ENCODE results near the gene AGPAT3.

The AGPAT3 gene

GRCh38 chr21:43944078-43944633 is 79.1 kb downstream of the AGPAT3 start:
- no peak overlapping the region for H3K9ac ChIP-seq (ENCODE audit: low read depth, low read length)
- H3K4me3 ChIP-seq (ENCODE audit: low read length), result no peak overlapping the region
- H3K27ac ChIP-seq (ENCODE audit: low read depth, low read length), result no peak overlapping the region
- no peaks in the 10 kb centered on the region for H3K36me3 ChIP-seq (ENCODE audit: insufficient read depth, low read length)
- H3K4me1 ChIP-seq (ENCODE audit: insufficient read depth, low read length), result peaks cover 5% of the 10 kb centered on the region; the same call in 1 of the 2 replicates
- WGBS, result 85% methylated on average over 20 of the region's 20 CpGs
- H3K9me3 ChIP-seq (ENCODE audit: insufficient read depth, low read depth, low read length), result peaks cover under 1% of the 10 kb centered on the region; the same call in 1 of the 2 replicates
- H3K27me3 ChIP-seq (ENCODE audit: insufficient read depth, low read length), result no peaks in the 10 kb centered on the region

- Histone ChIP-seq H3K9ac (ENCODE audit: low read depth, low read length) (no peak overlapping the region), H3K9me3 (ENCODE audit: insufficient read depth, low read depth, low read length) (peaks cover 6% of the 10 kb centered on the region; the same call in 1 of the 2 replicates), H3K27ac (ENCODE audit: low read depth, low read length) (no peak overlapping the region), H3K4me3 (ENCODE audit: low read length) (no peak overlapping the region), H3K36me3 (ENCODE audit: insufficient read depth, low read length) (no peaks in the 10 kb centered on the region), H3K4me1 (ENCODE audit: insufficient read depth, low read length) (peaks cover 5% of the 10 kb centered on the region; the same call in 1 of the 2 replicates), H3K27me3 (ENCODE audit: insufficient read depth, low read length) (no peaks in the 10 kb centered on the region)
- WGBS, result 88% methylated on average over 12 of the region's 12 CpGs
Measured at GRCh38 chr21:43944757-43945156, 79.7 kb downstream of the AGPAT3 start.

- no peaks in the 10 kb centered on the region for H3K27me3 ChIP-seq (ENCODE audit: insufficient read depth, low read length)
- 92% methylated on average over 6 of the region's 6 CpGs for WGBS
Measured at GRCh38 chr21:43948740-43949498, 83.9 kb downstream of the AGPAT3 start.

GRCh38 chr21:43949499-43950208 is 84.6 kb downstream of the AGPAT3 start:
- Histone ChIP-seq H3K9me3 (ENCODE audit: insufficient read depth, low read depth, low read length) (peaks cover 6% of the 10 kb centered on the region; the same call in 1 of the 2 replicates), H3K27ac (ENCODE audit: low read depth, low read length) (no peak overlapping the region), H3K36me3 (ENCODE audit: insufficient read depth, low read length) (no peaks in the 10 kb centered on the region), H3K4me3 (ENCODE audit: low read length) (no peak overlapping the region), H3K27me3 (ENCODE audit: insufficient read depth, low read length) (no peaks in the 10 kb centered on the region), H3K4me1 (ENCODE audit: insufficient read depth, low read length) (peaks cover under 1% of the 10 kb centered on the region; the same call in 1 of the 2 replicates), H3K9ac (ENCODE audit: low read depth, low read length) (no peak overlapping the region)
- 94% methylated on average over 6 of the region's 7 CpGs for WGBS

More at GRCh38 chr21:43948740-43949498, 83.9 kb downstream of the AGPAT3 start:
- H3K9ac ChIP-seq (ENCODE audit: low read depth, low read length), result no peak overlapping the region
- H3K36me3 ChIP-seq (ENCODE audit: insufficient read depth, low read length), result no peaks in the 10 kb centered on the region
- H3K4me3 ChIP-seq (ENCODE audit: low read length), result no peak overlapping the region
- peaks cover 6% of the 10 kb centered on the region; the same call in 1 of the 2 replicates for H3K9me3 ChIP-seq (ENCODE audit: insufficient read depth, low read depth, low read length)
- no peak overlapping the region for H3K27ac ChIP-seq (ENCODE audit: low read depth, low read length)
- H3K4me1 ChIP-seq (ENCODE audit: insufficient read depth, low read length), result peaks cover 5% of the 10 kb centered on the region; the same call in 1 of the 2 replicates

GRCh38 chr21:43950481-43950880 is 85.5 kb downstream of the AGPAT3 start:
- H3K36me3 ChIP-seq (ENCODE audit: insufficient read depth, low read length), result no peaks in the 10 kb centered on the region
- H3K9me3 ChIP-seq (ENCODE audit: insufficient read depth, low read depth, low read length), result peaks cover 6% of the 10 kb centered on the region; the same call in 1 of the 2 replicates
- H3K9ac ChIP-seq (ENCODE audit: low read depth, low read length), result no peak overlapping the region
- H3K4me3 ChIP-seq (ENCODE audit: low read length), result no peak overlapping the region
- H3K4me1 ChIP-seq (ENCODE audit: insufficient read depth, low read length), result no peaks in the 10 kb centered on the region
- no peaks in the 10 kb centered on the region for H3K27me3 ChIP-seq (ENCODE audit: insufficient read depth, low read length)
- WGBS, result 95% methylated on average over 19 of the region's 19 CpGs
- no peak overlapping the region for H3K27ac ChIP-seq (ENCODE audit: low read depth, low read length)

GRCh38 chr21:43950936-43951335 is 85.9 kb downstream of the AGPAT3 start:
- Histone ChIP-seq H3K4me1 (ENCODE audit: insufficient read depth, low read length) (no peaks in the 10 kb centered on the region), H3K27me3 (ENCODE audit: insufficient read depth, low read length) (no peaks in the 10 kb centered on the region)
- WGBS, result 91% methylated on average over 13 of the region's 13 CpGs

GRCh38 chr21:43951911-43952703 is 87.1 kb downstream of the AGPAT3 start:
- peaks cover 6% of the 10 kb centered on the region; the same call in 1 of the 2 replicates for H3K9me3 ChIP-seq (ENCODE audit: insufficient read depth, low read depth, low read length)
- no peak overlapping the region for H3K4me3 ChIP-seq (ENCODE audit: low read length)
- WGBS, result 91% methylated on average over 27 of the region's 27 CpGs
- no peaks in the 10 kb centered on the region for H3K27me3 ChIP-seq (ENCODE audit: insufficient read depth, low read length)
- H3K27ac ChIP-seq (ENCODE audit: low read depth, low read length), result no peak overlapping the region
- no peak overlapping the region for H3K9ac ChIP-seq (ENCODE audit: low read depth, low read length)
- H3K4me1 ChIP-seq (ENCODE audit: insufficient read depth, low read length), result no peaks in the 10 kb centered on the region
- no peaks in the 10 kb centered on the region for H3K36me3 ChIP-seq (ENCODE audit: insufficient read depth, low read length)

More at GRCh38 chr21:43950936-43951335, 85.9 kb downstream of the AGPAT3 start:
- H3K9ac ChIP-seq (ENCODE audit: low read depth, low read length), result no peak overlapping the region
- no peak overlapping the region for H3K4me3 ChIP-seq (ENCODE audit: low read length)
- H3K27ac ChIP-seq (ENCODE audit: low read depth, low read length), result no peak overlapping the region
- no peaks in the 10 kb centered on the region for H3K36me3 ChIP-seq (ENCODE audit: insufficient read depth, low read length)
- peaks cover 6% of the 10 kb centered on the region; the same call in 1 of the 2 replicates for H3K9me3 ChIP-seq (ENCODE audit: insufficient read depth, low read depth, low read length)

- Histone ChIP-seq H3K9me3 (ENCODE audit: insufficient read depth, low read depth, low read length) (peaks cover 6% of the 10 kb centered on the region; the same call in 1 of the 2 replicates), H3K36me3 (ENCODE audit: insufficient read depth, low read length) (no peaks in the 10 kb centered on the region)
Measured at GRCh38 chr21:43953021-43953420, 88.0 kb downstream of the AGPAT3 start.

GRCh38 chr21:43954042-43954441 is 89.0 kb downstream of the AGPAT3 start:
- no peaks in the 10 kb centered on the region for H3K4me1 ChIP-seq (ENCODE audit: insufficient read depth, low read length)
- H3K27me3 ChIP-seq (ENCODE audit: insufficient read depth, low read length), result no peaks in the 10 kb centered on the region
- H3K9me3 ChIP-seq (ENCODE audit: insufficient read depth, low read depth, low read length), result peaks cover 6% of the 10 kb centered on the region; the same call in 1 of the 2 replicates
- no peak overlapping the region for H3K9ac ChIP-seq (ENCODE audit: low read depth, low read length)
- WGBS, result 92% methylated on average over 11 of the region's 11 CpGs
- no peak overlapping the region for H3K4me3 ChIP-seq (ENCODE audit: low read length)
- H3K36me3 ChIP-seq (ENCODE audit: insufficient read depth, low read length), result no peaks in the 10 kb centered on the region
- no peak overlapping the region for H3K27ac ChIP-seq (ENCODE audit: low read depth, low read length)

More at GRCh38 chr21:43953021-43953420, 88.0 kb downstream of the AGPAT3 start:
- Histone ChIP-seq H3K4me3 (ENCODE audit: low read length) (no peak overlapping the region), H3K4me1 (ENCODE audit: insufficient read depth, low read length) (no peaks in the 10 kb centered on the region), H3K9ac (ENCODE audit: low read depth, low read length) (no peak overlapping the region), H3K27ac (ENCODE audit: low read depth, low read length) (no peak overlapping the region), H3K27me3 (ENCODE audit: insufficient read depth, low read length) (no peaks in the 10 kb centered on the region)
- 94% methylated on average over 17 of the region's 17 CpGs for WGBS

- WGBS, result 93% methylated on average over 19 of the region's 19 CpGs
- Histone ChIP-seq H3K27ac (ENCODE audit: low read depth, low read length) (no peak overlapping the region), H3K9ac (ENCODE audit: low read depth, low read length) (no peak overlapping the region), H3K36me3 (ENCODE audit: insufficient read depth, low read length) (no peaks in the 10 kb centered on the region), H3K4me1 (ENCODE audit: insufficient read depth, low read length) (no peaks in the 10 kb centered on the region), H3K27me3 (ENCODE audit: insufficient read depth, low read length) (no peaks in the 10 kb centered on the region), H3K4me3 (ENCODE audit: low read length) (no peak overlapping the region), H3K9me3 (ENCODE audit: insufficient read depth, low read depth, low read length) (no peaks in the 10 kb centered on the region)
Measured at GRCh38 chr21:43954896-43955295, 89.9 kb downstream of the AGPAT3 start.

Data from HUES64 (cell line).